SU-DHL-6 (cell line): ENCODE data around the gene WNT7B.

Experiments
- EZH2phosphoT487 ChIP-seq: fragments of 200-600 bp; sonication (generic), shearing (Covaris generic); conservative IDR thresholded peaks from 2 replicates; pipeline ENCODE4 v1.6.1; 2018; ENCODE audit warnings: mild to moderate bottlenecking, antibody characterized with exemption, low read length, moderate library complexity, mixed read lengths
- TF ChIP-seq, protein P1 (sequence below): fragments of 200-600 bp; sonication (generic); IDR thresholded peaks from one replicate; pipeline ENCODE4 v1.5.1; 2017; ENCODE audit warnings: antibody characterized with exemption, mild to moderate bottlenecking, low read length, moderate library complexity; ENCODE audit not compliant: insufficient read depth, poor library complexity, severe bottlenecking

DNA sequence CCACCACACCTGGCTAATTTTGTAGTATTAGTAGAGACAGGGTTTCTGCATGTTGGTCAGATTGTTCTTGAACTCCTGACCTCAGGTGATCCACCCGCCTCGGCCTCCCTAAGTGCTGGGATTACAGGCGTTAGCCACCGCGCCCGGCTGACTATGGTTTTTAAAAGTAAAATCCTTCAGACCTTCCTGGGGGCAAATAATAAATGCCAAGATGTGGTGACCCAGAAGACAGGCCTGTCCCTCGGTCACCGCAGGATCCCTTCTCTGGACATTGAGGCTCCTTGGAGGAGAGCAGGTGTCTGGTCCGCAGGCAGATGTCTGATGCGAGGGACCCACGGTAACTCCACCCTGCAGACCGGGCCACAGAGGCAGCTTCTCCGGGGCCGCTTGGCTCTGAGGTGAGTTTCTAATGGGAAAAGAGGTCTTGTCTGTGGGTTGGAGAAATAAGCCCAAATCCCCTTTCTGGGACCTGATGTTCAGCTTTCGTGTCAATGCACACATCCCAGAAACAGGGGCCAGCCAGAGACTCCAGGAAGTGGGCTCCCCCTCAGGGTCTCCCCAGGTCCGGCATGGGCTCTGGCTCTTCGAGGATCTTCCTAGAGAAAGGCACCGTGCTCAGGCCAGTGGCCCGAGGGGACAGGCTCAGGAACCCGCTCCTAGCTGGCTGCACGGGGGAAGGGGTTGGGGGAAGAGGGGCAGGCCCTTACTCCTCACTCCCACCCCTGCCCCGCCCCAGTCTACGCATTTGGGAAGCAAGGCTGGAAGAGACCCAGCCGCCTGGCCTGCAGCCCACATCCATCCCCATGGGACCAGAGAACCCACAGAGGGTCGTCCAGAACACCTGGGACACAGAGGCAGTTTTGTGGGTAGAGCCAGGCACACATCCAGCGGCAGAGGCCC is 100.6 kb downstream of the WNT7B start:
- TF ChIP-seq, protein P1, sequence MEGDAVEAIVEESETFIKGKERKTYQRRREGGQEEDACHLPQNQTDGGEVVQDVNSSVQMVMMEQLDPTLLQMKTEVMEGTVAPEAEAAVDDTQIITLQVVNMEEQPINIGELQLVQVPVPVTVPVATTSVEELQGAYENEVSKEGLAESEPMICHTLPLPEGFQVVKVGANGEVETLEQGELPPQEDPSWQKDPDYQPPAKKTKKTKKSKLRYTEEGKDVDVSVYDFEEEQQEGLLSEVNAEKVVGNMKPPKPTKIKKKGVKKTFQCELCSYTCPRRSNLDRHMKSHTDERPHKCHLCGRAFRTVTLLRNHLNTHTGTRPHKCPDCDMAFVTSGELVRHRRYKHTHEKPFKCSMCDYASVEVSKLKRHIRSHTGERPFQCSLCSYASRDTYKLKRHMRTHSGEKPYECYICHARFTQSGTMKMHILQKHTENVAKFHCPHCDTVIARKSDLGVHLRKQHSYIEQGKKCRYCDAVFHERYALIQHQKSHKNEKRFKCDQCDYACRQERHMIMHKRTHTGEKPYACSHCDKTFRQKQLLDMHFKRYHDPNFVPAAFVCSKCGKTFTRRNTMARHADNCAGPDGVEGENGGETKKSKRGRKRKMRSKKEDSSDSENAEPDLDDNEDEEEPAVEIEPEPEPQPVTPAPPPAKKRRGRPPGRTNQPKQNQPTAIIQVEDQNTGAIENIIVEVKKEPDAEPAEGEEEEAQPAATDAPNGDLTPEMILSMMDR = no peak
- no peak for TF ChIP-seq EZH2phosphoT487
